HepG2 (cell line): ENCODE measurements around the gene MADD. TPM values are rescaled to one million over a fixed set of nuclear protein-coding genes. Genes with fewer than 3 reads are reported as not detected.

Experiments used
- ATF1 ChIP-seq: IDR thresholded peaks from 2 replicates; pipeline ENCODE4 v1.6.1; 2016; ENCODE audit warnings: mild to moderate bottlenecking, control low read depth
- ATF7-NPFF ChIP-seq: sonication (generic); formaldehyde crosslinking; IDR thresholded peaks from 2 replicates; pipeline ENCODE4 v1.8.1; 2023; ENCODE audit warnings: mild to moderate bottlenecking, low read depth, missing genetic modification reagents, moderate library complexity
- CBX1 ChIP-seq: IDR thresholded peaks from one replicate; pipeline ENCODE4 v1.6.1; 2016; ENCODE audit warnings: antibody characterized with exemption, low read depth
- CHD4 ChIP-seq: fragments of 200-600 bp; sonication (generic); IDR thresholded peaks from 2 replicates; pipeline ENCODE4 v1.7.0; 2017; ENCODE audit warnings: mild to moderate bottlenecking, low read length, borderline replicate concordance
- ETV6 ChIP-seq: sonication (generic); formaldehyde crosslinking; conservative IDR thresholded peaks from 2 replicates; pipeline ENCODE4 v1.4.0; 2020; ENCODE audit warnings: missing genetic modification reagents
- KLF6 ChIP-seq: IDR thresholded peaks from 2 replicates; pipeline ENCODE4 v1.8.0; 2016; ENCODE audit warnings: missing biosample characterization, missing genetic modification reagents
- MTF1 ChIP-seq: sonication (generic); formaldehyde crosslinking; IDR thresholded peaks from 2 replicates; pipeline ENCODE4 v1.5.0; 2020; ENCODE audit warnings: missing genetic modification reagents
- NONO ChIP-seq, 2 experiments: fragments of 450-650 bp in 1 of 2; sonication (generic) in 1 of 2; formaldehyde crosslinking in 1 of 2; IDR thresholded peaks in 1 of 2; conservative IDR thresholded peaks in 1 of 2; 2 replicates each; pipeline versions ENCODE4 v1.6.1 to v1.8.0; 2017 to 2022; ENCODE audit warnings: mild to moderate bottlenecking in 1 of 2, missing genetic modification reagents in 1 of 2, moderate library complexity in 1 of 2
- POLR2A ChIP-seq, 2 experiments: IDR thresholded peaks; 2 replicates each; pipeline ENCODE4 v1.6.1; 2011; ENCODE audit warnings: low read depth in 2 of 2, low read length in 2 of 2, mild to moderate bottlenecking in 1 of 2, moderate library complexity in 1 of 2; ENCODE audit not compliant: insufficient read depth in 1 of 2
- SALL1 ChIP-seq: sonication (generic); formaldehyde crosslinking; IDR thresholded peaks from 2 replicates; pipeline ENCODE4 v1.8.0; 2022; ENCODE audit warnings: mild to moderate bottlenecking, missing genetic modification reagents
- SMAD9 ChIP-seq: sonication (generic); formaldehyde crosslinking; IDR thresholded peaks from 2 replicates; pipeline ENCODE4 v1.5.1; 2020; ENCODE audit warnings: mild to moderate bottlenecking, missing genetic modification reagents
- SRF ChIP-seq: IDR thresholded peaks from 2 replicates; pipeline ENCODE4 v1.6.1; 2011; ENCODE audit warnings: mild to moderate bottlenecking, low read depth, low read length, moderate library complexity
- ZNF335 ChIP-seq: sonication (generic); formaldehyde crosslinking; IDR thresholded peaks from 2 replicates; pipeline ENCODE4 v1.4.0; 2020; ENCODE audit warnings: missing genetic modification reagents
- ZNF431 ChIP-seq: sonication (generic); formaldehyde crosslinking; IDR thresholded peaks from 2 replicates; pipeline ENCODE4 v1.9.0; 2022; ENCODE audit warnings: missing genetic modification reagents, low read depth, mild to moderate bottlenecking, borderline replicate concordance
- ZNF446 ChIP-seq: sonication (generic); formaldehyde crosslinking; IDR thresholded peaks from 2 replicates; pipeline ENCODE4 v1.5.0; 2020; ENCODE audit warnings: mild to moderate bottlenecking, missing genetic modification reagents
- ZNF569 ChIP-seq: sonication (generic); formaldehyde crosslinking; IDR thresholded peaks from 2 replicates; pipeline ENCODE4 v1.5.0; 2020; ENCODE audit warnings: mild to moderate bottlenecking, missing genetic modification reagents, moderate library complexity, borderline replicate concordance
- polyA plus RNA-seq, 8 experiments: library from polyadenylated mRNA; depleted of rRNA in 3 of 8; stranded (reverse) in 7 of 8; unstranded in 1 of 8; fragments of >200 nt; fragmentation: Illumina TruSeq in 4 of 8; extraction: Trizol in 4 of 8; gene quantifications; 2 replicates each; pipeline versions ENCODE4 v1.2.1 to v1.2.3, GENCODE V29; 2011 to 2016; ENCODE audit warnings: low read depth in 4 of 8, missing spikeins in 1 of 8, mixed read lengths in 1 of 8; ENCODE audit not compliant: insufficient read depth in 1 of 8
- total RNA-seq, 5 experiments: library from RNA; depleted of rRNA; stranded (reverse); fragments of >200 nt; fragmentation: Illumina TruSeq; extraction: Trizol; gene quantifications; 2 replicates each; pipeline ENCODE4 v1.2.3, GENCODE V29; 2016; ENCODE audit warnings: low read depth in 1 of 5
- TF ChIP-seq, protein P1 (sequence below): sonication (generic); formaldehyde crosslinking; IDR thresholded peaks from 2 replicates; pipeline ENCODE4 v1.4.0; 2020; ENCODE audit warnings: missing genetic modification reagents
- TF ChIP-seq, protein P2 (sequence below): sonication (generic); formaldehyde crosslinking; IDR thresholded peaks from 2 replicates; pipeline ENCODE4 v1.8.0; 2022; ENCODE audit warnings: low read depth, missing genetic modification reagents
- TF ChIP-seq, protein P3 (sequence below): sonication (generic); formaldehyde crosslinking; conservative IDR thresholded peaks from 2 replicates; pipeline ENCODE4 v1.5.0; 2020; ENCODE audit warnings: missing genetic modification reagents
- TF ChIP-seq, protein P4 (sequence below): sonication (generic); formaldehyde crosslinking; IDR thresholded peaks from 2 replicates; pipeline ENCODE4 v1.5.0; 2020; ENCODE audit warnings: missing genetic modification reagents, mild to moderate bottlenecking, borderline replicate concordance
- TF ChIP-seq, protein P5 (sequence below): fragments of 450-650 bp; IDR thresholded peaks from 2 replicates; pipeline ENCODE4 v1.6.1; 2017; ENCODE audit warnings: mild to moderate bottlenecking
- TF ChIP-seq, protein P6 (sequence below): sonication (generic); formaldehyde crosslinking; IDR thresholded peaks from 2 replicates; pipeline ENCODE4 v1.8.0; 2022; ENCODE audit warnings: mild to moderate bottlenecking, missing genetic modification reagents, borderline replicate concordance

The MADD gene
- total and polyA plus RNA-seq, 2 of the 13 experiments (the other 11 are each of a cell fraction or from before 2014, with no cell fraction given) = 18.0 to 29.2 TPM

DNA sequence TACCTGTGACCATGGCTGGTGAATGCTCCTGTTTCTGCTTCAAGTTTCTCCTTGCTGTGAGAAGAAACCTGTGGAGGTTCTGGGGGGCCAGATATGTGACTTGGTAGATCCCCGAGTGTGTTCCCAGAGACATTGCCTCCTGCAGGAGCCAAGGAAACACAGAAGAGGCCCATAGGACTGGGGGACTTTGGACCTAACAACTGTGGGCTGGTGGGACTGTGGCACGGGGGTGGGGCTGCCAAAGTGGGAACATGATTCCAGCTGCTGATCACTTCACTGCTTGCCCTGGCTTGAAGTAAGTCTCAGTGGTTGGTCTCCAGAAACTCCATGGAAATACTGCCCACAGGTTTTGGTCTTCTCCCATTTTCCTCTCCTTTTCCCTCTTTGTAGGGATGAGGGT is 16.3 kb upstream of the MADD start (continued):
- TF ChIP-seq, protein P1, sequence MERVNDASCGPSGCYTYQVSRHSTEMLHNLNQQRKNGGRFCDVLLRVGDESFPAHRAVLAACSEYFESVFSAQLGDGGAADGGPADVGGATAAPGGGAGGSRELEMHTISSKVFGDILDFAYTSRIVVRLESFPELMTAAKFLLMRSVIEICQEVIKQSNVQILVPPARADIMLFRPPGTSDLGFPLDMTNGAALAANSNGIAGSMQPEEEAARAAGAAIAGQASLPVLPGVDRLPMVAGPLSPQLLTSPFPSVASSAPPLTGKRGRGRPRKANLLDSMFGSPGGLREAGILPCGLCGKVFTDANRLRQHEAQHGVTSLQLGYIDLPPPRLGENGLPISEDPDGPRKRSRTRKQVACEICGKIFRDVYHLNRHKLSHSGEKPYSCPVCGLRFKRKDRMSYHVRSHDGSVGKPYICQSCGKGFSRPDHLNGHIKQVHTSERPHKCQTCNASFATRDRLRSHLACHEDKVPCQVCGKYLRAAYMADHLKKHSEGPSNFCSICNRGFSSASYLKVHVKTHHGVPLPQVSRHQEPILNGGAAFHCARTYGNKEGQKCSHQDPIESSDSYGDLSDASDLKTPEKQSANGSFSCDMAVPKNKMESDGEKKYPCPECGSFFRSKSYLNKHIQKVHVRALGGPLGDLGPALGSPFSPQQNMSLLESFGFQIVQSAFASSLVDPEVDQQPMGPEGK (CRISPR knock-in tag) = peak; percentile 83
- TF ChIP-seq SMAD9 (CRISPR knock-in tag) = no peak
- TF ChIP-seq ZNF569 (CRISPR knock-in tag) = no peak
- TF ChIP-seq, protein P2, sequence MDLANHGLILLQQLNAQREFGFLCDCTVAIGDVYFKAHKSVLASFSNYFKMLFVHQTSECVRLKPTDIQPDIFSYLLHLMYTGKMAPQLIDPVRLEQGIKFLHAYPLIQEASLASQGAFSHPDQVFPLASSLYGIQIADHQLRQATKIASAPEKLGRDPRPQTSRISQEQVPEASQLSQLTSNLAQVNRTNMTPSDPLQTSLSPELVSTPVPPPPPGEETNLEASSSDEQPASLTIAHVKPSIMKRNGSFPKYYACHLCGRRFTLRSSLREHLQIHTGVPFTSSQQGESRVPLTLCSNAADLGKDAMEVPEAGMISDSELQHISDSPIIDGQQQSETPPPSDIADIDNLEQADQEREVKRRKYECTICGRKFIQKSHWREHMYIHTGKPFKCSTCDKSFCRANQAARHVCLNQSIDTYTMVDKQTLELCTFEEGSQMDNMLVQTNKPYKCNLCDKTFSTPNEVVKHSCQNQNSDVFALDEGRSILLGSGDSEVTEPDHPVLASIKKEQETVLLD (CRISPR knock-in tag) = no peak
- TF ChIP-seq POLR2A (IDR thresholded peaks at IDR 0.05; ENCODE audit: insufficient read depth in 1 of 2, low read depth in 2 of 2, low read length in 2 of 2) = peak in 1 of 2 experiments; percentile 69; a peak in 1 of 4 replicates
- no peak for TF ChIP-seq NONO (IDR thresholded peaks at IDR 0.05)
- TF ChIP-seq NONO (CRISPR knock-in tag; conservative IDR thresholded peaks at IDR 0.05) = peak; percentile 54; the same call in 1 of the 2 replicates
- no peak for TF ChIP-seq ZNF446 (CRISPR knock-in tag)
- no peak for TF ChIP-seq CHD4
- no peak for TF ChIP-seq KLF6 (CRISPR knock-in tag)
- TF ChIP-seq, protein P3, sequence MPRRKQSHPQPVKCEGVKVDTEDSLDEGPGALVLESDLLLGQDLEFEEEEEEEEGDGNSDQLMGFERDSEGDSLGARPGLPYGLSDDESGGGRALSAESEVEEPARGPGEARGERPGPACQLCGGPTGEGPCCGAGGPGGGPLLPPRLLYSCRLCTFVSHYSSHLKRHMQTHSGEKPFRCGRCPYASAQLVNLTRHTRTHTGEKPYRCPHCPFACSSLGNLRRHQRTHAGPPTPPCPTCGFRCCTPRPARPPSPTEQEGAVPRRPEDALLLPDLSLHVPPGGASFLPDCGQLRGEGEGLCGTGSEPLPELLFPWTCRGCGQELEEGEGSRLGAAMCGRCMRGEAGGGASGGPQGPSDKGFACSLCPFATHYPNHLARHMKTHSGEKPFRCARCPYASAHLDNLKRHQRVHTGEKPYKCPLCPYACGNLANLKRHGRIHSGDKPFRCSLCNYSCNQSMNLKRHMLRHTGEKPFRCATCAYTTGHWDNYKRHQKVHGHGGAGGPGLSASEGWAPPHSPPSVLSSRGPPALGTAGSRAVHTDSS = no peak
- no peak for TF ChIP-seq ETV6 (CRISPR knock-in tag)
- no peak for TF ChIP-seq MTF1 (CRISPR knock-in tag)
- no peak for TF ChIP-seq ZNF431 (CRISPR knock-in tag)
- TF ChIP-seq SALL1 (CRISPR knock-in tag) = no peak; the same call in 1 of the 2 replicates
- no peak for TF ChIP-seq CBX1
- TF ChIP-seq ZNF335 (CRISPR knock-in tag) = 0 out of 2 replicates have a peak, but pooled peaks have one; percentile 19
- no peak for TF ChIP-seq ATF1 (CRISPR knock-in tag)
- TF ChIP-seq, protein P4, sequence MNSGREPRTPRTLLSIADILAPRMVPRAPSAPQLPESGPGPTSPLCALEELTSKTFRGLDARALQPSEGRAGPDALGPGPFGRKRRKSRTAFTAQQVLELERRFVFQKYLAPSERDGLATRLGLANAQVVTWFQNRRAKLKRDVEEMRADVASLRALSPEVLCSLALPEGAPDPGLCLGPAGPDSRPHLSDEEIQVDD (CRISPR knock-in tag) = no peak
- TF ChIP-seq, protein P5, sequence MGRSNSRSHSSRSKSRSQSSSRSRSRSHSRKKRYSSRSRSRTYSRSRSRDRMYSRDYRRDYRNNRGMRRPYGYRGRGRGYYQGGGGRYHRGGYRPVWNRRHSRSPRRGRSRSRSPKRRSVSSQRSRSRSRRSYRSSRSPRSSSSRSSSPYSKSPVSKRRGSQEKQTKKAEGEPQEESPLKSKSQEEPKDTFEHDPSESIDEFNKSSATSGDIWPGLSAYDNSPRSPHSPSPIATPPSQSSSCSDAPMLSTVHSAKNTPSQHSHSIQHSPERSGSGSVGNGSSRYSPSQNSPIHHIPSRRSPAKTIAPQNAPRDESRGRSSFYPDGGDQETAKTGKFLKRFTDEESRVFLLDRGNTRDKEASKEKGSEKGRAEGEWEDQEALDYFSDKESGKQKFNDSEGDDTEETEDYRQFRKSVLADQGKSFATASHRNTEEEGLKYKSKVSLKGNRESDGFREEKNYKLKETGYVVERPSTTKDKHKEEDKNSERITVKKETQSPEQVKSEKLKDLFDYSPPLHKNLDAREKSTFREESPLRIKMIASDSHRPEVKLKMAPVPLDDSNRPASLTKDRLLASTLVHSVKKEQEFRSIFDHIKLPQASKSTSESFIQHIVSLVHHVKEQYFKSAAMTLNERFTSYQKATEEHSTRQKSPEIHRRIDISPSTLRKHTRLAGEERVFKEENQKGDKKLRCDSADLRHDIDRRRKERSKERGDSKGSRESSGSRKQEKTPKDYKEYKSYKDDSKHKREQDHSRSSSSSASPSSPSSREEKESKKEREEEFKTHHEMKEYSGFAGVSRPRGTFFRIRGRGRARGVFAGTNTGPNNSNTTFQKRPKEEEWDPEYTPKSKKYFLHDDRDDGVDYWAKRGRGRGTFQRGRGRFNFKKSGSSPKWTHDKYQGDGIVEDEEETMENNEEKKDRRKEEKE = no peak
- TF ChIP-seq ATF7-NPFF (CRISPR knock-in tag) = no peak
- no peak for TF ChIP-seq SRF
- TF ChIP-seq, protein P6, sequence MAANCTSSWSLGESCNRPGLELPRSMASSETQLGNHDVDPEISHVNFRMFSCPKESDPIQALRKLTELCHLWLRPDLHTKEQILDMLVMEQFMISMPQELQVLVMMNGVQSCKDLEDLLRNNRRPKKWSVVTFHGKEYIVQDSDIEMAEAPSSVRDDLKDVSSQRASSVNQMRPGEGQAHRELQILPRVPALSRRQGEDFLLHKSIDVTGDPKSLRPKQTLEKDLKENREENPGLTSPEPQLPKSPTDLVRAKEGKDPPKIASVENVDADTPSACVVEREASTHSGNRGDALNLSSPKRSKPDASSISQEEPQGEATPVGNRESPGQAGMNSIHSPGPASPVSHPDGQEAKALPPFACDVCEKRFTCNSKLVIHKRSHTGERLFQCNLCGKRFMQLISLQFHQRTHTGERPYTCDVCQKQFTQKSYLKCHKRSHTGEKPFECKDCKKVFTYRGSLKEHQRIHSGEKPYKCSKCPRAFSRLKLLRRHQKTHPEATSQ (CRISPR knock-in tag) = no peak
